Liver (tissue), 3 donors: ENCODE results near the gene ZDHHC8.

Experiments
- TAF1 ChIP-seq: conservative IDR thresholded peaks from 2 replicates; pipeline ENCODE4 v1.6.1; 2016; ENCODE audit warnings: antibody characterized with exemption, mild to moderate bottlenecking
- TF ChIP-seq, protein P1 (sequence below): fragments of 150-350 bp; IDR thresholded peaks from 2 replicates; pipeline ENCODE4 v1.5.1; 2017; ENCODE audit warnings: improper control_type of control experiment, low read depth, low read length; ENCODE audit not compliant: missing input control
- TF ChIP-seq, protein P2 (sequence below): IDR thresholded peaks from 2 replicates; pipeline ENCODE4 v1.6.1; 2016; ENCODE audit warnings: antibody characterized with exemption
- donor health status: healthy.
- donor health status: healthy.

DNA sequence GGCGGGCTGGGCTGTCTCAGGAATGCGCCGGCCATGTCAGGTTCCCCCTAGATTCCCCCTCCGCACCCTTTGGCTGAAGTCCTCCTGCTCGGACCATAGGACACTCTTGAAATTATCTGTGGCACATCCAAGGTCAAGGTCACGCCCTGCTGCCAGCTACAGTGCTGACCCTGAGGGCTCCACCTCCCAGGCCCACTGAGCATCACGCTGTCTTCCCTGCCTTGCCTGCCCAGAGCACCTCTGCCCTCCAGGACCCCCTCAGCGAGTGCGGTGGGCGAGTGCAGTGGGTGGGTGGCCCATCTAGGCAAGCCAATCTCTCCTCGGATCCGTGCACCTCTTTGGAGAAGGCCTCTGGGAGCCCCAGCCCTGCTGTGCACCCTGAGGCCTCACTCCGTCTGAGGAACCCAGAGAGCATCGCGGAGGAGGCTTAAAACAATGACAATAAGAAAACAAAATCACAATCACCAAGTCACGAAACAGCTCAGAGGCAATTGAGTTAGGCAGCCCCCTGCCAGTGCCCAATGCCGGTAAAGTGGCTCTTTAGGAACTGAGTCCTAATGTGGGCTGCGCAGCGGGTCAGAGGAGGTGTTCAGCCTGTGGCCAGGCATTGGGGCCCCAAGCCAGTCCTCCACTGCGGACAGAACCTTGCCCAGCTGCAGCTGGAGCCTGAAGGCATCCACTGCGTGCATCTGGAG, 45.8 kb downstream of the ZDHHC8 start:
- TF ChIP-seq, protein P1, sequence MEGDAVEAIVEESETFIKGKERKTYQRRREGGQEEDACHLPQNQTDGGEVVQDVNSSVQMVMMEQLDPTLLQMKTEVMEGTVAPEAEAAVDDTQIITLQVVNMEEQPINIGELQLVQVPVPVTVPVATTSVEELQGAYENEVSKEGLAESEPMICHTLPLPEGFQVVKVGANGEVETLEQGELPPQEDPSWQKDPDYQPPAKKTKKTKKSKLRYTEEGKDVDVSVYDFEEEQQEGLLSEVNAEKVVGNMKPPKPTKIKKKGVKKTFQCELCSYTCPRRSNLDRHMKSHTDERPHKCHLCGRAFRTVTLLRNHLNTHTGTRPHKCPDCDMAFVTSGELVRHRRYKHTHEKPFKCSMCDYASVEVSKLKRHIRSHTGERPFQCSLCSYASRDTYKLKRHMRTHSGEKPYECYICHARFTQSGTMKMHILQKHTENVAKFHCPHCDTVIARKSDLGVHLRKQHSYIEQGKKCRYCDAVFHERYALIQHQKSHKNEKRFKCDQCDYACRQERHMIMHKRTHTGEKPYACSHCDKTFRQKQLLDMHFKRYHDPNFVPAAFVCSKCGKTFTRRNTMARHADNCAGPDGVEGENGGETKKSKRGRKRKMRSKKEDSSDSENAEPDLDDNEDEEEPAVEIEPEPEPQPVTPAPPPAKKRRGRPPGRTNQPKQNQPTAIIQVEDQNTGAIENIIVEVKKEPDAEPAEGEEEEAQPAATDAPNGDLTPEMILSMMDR = no peak
- no peak for TF ChIP-seq TAF1
- TF ChIP-seq, protein P2, sequence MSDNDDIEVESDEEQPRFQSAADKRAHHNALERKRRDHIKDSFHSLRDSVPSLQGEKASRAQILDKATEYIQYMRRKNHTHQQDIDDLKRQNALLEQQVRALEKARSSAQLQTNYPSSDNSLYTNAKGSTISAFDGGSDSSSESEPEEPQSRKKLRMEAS = no peak
